MM.1S (cell line): ENCODE results near the gene ZBTB34.

ENCODE experiments used
- DNase-seq: peaks from one replicate; pipeline ENCODE4 v3.0.0-alpha.2; 2015
- H2AFZ ChIP-seq: fragments of 300-600 bp; sonication (generic); 2 replicates; pipeline ENCODE4 v1.6.0; 2016; ENCODE audit warnings: antibody characterized with exemption, low read length
- H3F3A ChIP-seq: fragments of 300-600 bp; sonication (generic); 2 replicates; pipeline ENCODE4 v1.6.1; 2016; ENCODE audit warnings: mild to moderate bottlenecking, antibody characterized with exemption, low read length, moderate library complexity, mixed read lengths; ENCODE audit not compliant: insufficient read depth
- H3K27ac ChIP-seq: fragments of 300-600 bp; sonication (generic); 2 replicates; pipeline ENCODE4 v1.5.1; 2016; ENCODE audit warnings: mild to moderate bottlenecking, low read length
- H3K27me3 ChIP-seq: fragments of 300-600 bp; sonication (generic); replicated peaks from 2 replicates; pipeline ENCODE4 v1.6.0; 2016; ENCODE audit warnings: low read length; ENCODE audit not compliant: insufficient read depth
- H3K36me3 ChIP-seq: fragments of 300-600 bp; sonication (generic); replicated peaks from 2 replicates; pipeline ENCODE4 v1.6.1; 2016; ENCODE audit warnings: mild to moderate bottlenecking, low read length, mixed read lengths; ENCODE audit not compliant: insufficient read depth
- H3K4me1 ChIP-seq: fragments of 300-600 bp; sonication (generic); 2 replicates; pipeline ENCODE4 v1.6.1; 2016; ENCODE audit warnings: low read length, mixed read lengths
- H3K4me2 ChIP-seq: fragments of 300-600 bp; sonication (generic); 2 replicates; pipeline ENCODE4 v1.6.0; 2016; ENCODE audit warnings: low read depth, low read length
- H3K4me3 ChIP-seq: fragments of 300-600 bp; sonication (generic); 2 replicates; pipeline ENCODE4 v1.5.1; 2016; ENCODE audit warnings: low read length, mixed read lengths
- H3K79me2 ChIP-seq: fragments of 300-600 bp; sonication (generic); 2 replicates; pipeline ENCODE4 v1.6.1; 2016; ENCODE audit warnings: mixed run types, low read length, mixed read lengths
- H3K9ac ChIP-seq: fragments of 300-600 bp; sonication (generic); 2 replicates; pipeline ENCODE4 v1.6.1; 2016; ENCODE audit warnings: low read length, mixed read lengths
- H3K9me2 ChIP-seq: fragments of 300-600 bp; sonication (generic); replicated peaks from 2 replicates; pipeline ENCODE4 v1.6.1; 2016; ENCODE audit warnings: mild to moderate bottlenecking, low read length, mixed read lengths; ENCODE audit not compliant: insufficient read depth
- H3K9me3 ChIP-seq: fragments of 300-600 bp; sonication (generic); replicated peaks from 2 replicates; pipeline ENCODE4 v1.6.1; 2016; ENCODE audit warnings: mild to moderate bottlenecking, low read length, mixed read lengths; ENCODE audit not compliant: insufficient read depth
- H4K20me1 ChIP-seq: fragments of 300-600 bp; sonication (generic); 2 replicates; pipeline ENCODE4 v1.6.1; 2016; ENCODE audit warnings: mild to moderate bottlenecking, low read length, moderate library complexity, mixed read lengths; ENCODE audit not compliant: insufficient read depth
- EZH2 ChIP-seq: fragments of 300-600 bp; sonication (generic); optimal IDR thresholded peaks from 2 replicates; pipeline ENCODE3; 2017; ENCODE audit warnings: low read depth, mild to moderate bottlenecking, antibody characterized with exemption, low read length, mixed read lengths
- EZH2phosphoT487 ChIP-seq: fragments of 300-600 bp; sonication (generic); IDR thresholded peaks from 2 replicates; pipeline ENCODE4 v1.6.1; 2018; ENCODE audit warnings: antibody characterized with exemption, low read length
- TF ChIP-seq, protein P1 (sequence below): fragments of 300-600 bp; sonication (generic); IDR thresholded peaks from 2 replicates; pipeline ENCODE4 v1.5.1; 2016; ENCODE audit warnings: antibody characterized with exemption, low read length, mixed read lengths

The ZBTB34 gene

DNA sequence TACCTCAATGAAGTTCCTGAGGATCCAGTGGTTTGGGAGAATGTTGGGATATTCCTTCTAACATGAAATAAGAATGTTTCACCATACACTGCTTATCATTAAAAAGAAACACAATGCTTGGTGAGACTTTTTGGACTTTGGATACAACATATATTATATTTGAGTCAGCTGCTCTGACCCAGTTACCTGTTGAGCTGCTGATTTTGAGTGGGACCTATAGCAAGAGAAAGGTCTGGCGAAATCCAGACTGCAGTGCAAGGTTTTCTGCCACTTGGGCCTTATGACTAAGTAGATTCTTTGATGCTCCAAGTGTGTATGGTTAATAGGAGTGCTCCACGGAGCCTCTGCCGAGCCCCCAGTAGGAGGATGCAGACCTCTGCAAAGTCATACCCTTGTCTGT lies 44.1 kb downstream of the ZBTB34 start:
- TF ChIP-seq EZH2 (no peak), EZH2phosphoT487 (no peak)
- TF ChIP-seq, protein P1, sequence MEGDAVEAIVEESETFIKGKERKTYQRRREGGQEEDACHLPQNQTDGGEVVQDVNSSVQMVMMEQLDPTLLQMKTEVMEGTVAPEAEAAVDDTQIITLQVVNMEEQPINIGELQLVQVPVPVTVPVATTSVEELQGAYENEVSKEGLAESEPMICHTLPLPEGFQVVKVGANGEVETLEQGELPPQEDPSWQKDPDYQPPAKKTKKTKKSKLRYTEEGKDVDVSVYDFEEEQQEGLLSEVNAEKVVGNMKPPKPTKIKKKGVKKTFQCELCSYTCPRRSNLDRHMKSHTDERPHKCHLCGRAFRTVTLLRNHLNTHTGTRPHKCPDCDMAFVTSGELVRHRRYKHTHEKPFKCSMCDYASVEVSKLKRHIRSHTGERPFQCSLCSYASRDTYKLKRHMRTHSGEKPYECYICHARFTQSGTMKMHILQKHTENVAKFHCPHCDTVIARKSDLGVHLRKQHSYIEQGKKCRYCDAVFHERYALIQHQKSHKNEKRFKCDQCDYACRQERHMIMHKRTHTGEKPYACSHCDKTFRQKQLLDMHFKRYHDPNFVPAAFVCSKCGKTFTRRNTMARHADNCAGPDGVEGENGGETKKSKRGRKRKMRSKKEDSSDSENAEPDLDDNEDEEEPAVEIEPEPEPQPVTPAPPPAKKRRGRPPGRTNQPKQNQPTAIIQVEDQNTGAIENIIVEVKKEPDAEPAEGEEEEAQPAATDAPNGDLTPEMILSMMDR: no peak
- H2AFZ ChIP-seq: no peak overlapping the region
- H3K4me3 ChIP-seq: no peak overlapping the region
- no peaks in the 10 kb centered on the region for H3F3A ChIP-seq
- no peaks in the 10 kb centered on the region for H3K4me1 ChIP-seq
- H3K9me3 ChIP-seq: no peaks in the 10 kb centered on the region
- H3K79me2 ChIP-seq: no peaks in the 10 kb centered on the region
- H4K20me1 ChIP-seq: no peaks in the 10 kb centered on the region
- DNase-seq: no peak
- no peak overlapping the region for H3K4me2 ChIP-seq
- no peaks in the 10 kb centered on the region for H3K36me3 ChIP-seq
- H3K27me3 ChIP-seq: no peaks in the 10 kb centered on the region
- H3K27ac ChIP-seq: no peak overlapping the region
- H3K9ac ChIP-seq: no peak overlapping the region
- no peaks in the 10 kb centered on the region for H3K9me2 ChIP-seq

DNA sequence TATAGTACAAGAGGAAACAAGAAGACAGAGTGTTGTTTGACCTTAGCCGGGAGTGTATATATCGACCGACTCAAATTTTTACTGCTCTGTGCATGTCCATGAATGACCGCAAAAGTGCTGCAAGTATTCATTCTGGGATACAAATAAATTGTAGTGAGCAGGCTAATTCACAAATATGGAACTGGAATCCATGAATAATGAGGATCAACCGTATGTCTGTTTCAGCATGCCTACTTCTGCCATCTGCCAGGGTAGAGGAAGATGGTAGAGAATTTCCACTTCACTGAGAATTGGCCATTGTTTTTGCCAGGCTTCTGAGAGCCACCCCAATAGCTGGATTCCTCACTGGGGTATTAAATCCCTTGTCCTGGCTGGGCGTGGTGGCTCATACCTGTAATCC lies 45.7 kb downstream of the ZBTB34 start:
- no peak overlapping the region for H3K27ac ChIP-seq
- no peaks in the 10 kb centered on the region for H3K4me1 ChIP-seq
- H3F3A ChIP-seq: no peaks in the 10 kb centered on the region
- H3K36me3 ChIP-seq: no peaks in the 10 kb centered on the region
- H3K9me3 ChIP-seq: no peaks in the 10 kb centered on the region
- H3K27me3 ChIP-seq: no peaks in the 10 kb centered on the region
- no peak overlapping the region for H2AFZ ChIP-seq
- no peak for DNase-seq
- TF ChIP-seq EZH2phosphoT487 (no peak), EZH2 (no peak)
- TF ChIP-seq, protein P1: no peak
- H3K9ac ChIP-seq: no peak overlapping the region
- no peak overlapping the region for H3K4me2 ChIP-seq
- H3K9me2 ChIP-seq: no peaks in the 10 kb centered on the region
- no peak overlapping the region for H3K4me3 ChIP-seq
- no peaks in the 10 kb centered on the region for H4K20me1 ChIP-seq
- no peaks in the 10 kb centered on the region for H3K79me2 ChIP-seq

DNA sequence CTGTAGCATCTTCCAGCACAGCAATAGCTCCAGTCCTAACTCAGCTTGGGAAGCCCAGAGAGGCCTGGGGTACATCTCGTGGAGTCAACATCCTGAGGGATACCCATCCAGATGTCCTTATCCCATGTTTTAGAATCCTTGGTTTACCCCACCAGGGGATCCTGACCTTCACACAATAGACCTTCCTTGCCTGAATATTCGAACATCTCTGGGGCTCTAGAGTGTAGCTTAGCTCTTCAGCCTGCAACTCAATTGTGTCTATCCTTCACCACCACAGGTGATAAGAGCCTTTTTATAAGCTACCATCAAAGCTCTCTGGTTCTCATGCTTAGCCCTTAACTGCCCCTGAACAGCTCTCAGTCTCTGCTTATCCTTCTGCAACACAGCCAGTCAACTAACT lies 46.6 kb downstream of the ZBTB34 start:
- no peaks in the 10 kb centered on the region for H3K9me3 ChIP-seq

More for the DNA sequence above, 46.6 kb downstream of the ZBTB34 start:
- H3K4me1 ChIP-seq: no peaks in the 10 kb centered on the region
- no peaks in the 10 kb centered on the region for H4K20me1 ChIP-seq
- no peak overlapping the region for H3K4me2 ChIP-seq
- no peak overlapping the region for H3K9ac ChIP-seq
- H3K9me2 ChIP-seq: no peaks in the 10 kb centered on the region
- no peak for DNase-seq
- H2AFZ ChIP-seq: no peak overlapping the region
- H3K4me3 ChIP-seq: no peak overlapping the region
- no peaks in the 10 kb centered on the region for H3F3A ChIP-seq
- TF ChIP-seq EZH2phosphoT487 (no peak), EZH2 (no peak)
- TF ChIP-seq, protein P1: no peak
- H3K27ac ChIP-seq: no peak overlapping the region
- H3K36me3 ChIP-seq: no peaks in the 10 kb centered on the region
- no peaks in the 10 kb centered on the region for H3K79me2 ChIP-seq
- no peaks in the 10 kb centered on the region for H3K27me3 ChIP-seq
